Nephron (organoid): ENCODE results near the gene COMT.

Experiments used
- H3K27ac Mint-ChIP-seq, 3 experiments: 2 replicates each; pipeline ENCODE4 v1.8.0; 2020; ENCODE audit warnings: mixed read lengths in 3 of 3, mild to moderate bottlenecking in 2 of 3, moderate library complexity in 1 of 3
- H3K27me3 Mint-ChIP-seq: 2 replicates; pipeline ENCODE4 v1.8.0; 2021; ENCODE audit warnings: low read depth, mild to moderate bottlenecking, moderate library complexity, mixed read lengths
- H3K36me3 Mint-ChIP-seq: 2 replicates; pipeline ENCODE4 v1.8.0; 2020; ENCODE audit warnings: low read depth, mixed read lengths
- H3K4me1 Mint-ChIP-seq: 2 replicates; pipeline ENCODE4 v1.8.0; 2020; ENCODE audit warnings: mixed read lengths
- H3K4me3 Mint-ChIP-seq, 3 experiments: 2 replicates each; pipeline ENCODE4 v1.8.0; 2020; ENCODE audit warnings: mild to moderate bottlenecking in 3 of 3, mixed read lengths in 3 of 3, moderate library complexity in 2 of 3
- H3K9me3 Mint-ChIP-seq: 2 replicates; pipeline ENCODE4 v1.8.0; 2020; ENCODE audit warnings: mixed read lengths
- TF ChIP-seq, protein P1 (sequence below), 3 experiments: fragments of 200-600 bp; sonication (generic); IDR thresholded peaks; one replicate each; pipeline ENCODE4 v1.5.0; 2021; ENCODE audit warnings: antibody characterized with exemption in 3 of 3; ENCODE audit not compliant: unreplicated experiment in 3 of 3

Gene COMT

DNA sequence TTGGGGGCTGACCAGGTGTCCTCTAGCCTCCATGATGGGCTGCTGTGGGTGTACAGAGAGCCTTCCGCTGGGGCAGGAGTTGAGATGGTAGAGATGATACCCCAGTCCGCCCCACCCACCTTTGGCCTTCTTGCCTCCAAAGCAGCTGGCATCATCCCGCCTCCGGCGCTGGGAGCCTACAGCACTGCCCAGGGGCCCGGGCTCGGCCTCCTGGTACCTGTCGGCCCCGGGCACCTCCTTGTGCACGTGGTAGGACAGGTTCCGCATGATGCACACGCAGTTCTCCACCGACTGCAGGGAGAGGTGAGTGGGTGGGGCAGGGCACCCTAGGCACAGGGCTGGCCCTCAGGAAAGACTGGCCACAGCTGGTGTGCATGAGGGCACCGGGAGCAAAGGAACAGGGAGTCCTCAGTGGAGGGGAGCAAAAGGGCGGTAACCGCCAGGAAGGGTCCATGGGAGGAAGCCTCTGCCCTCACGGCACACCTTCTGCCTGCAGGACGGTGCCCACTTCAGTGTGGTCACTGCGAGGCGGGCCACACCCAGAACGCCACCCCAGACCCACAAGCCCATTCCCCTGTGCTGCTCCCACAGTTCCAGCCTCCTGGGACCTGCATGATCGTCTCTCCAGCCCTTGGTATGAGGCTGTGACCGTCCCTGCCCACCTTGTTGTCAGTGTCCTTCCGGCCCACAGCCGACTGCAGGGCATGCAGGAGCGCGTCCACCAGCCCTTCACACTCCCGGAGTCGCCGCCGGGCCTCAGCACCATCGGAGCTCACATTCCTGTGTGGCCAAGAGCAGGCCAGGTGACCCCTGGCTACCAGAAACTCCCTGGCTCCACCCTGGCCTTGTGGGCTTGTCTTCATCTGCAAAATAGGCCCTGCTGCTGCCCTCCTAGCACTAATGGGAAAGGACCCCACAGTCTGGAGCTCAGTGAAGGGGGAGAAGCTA lies 36.0 kb downstream of the COMT start:
- Mint-ChIP-seq H3K9me3 (no peaks in the 10 kb centered on the region), H3K4me1 (peaks cover 10% of the 10 kb centered on the region), H3K36me3 (no peaks in the 10 kb centered on the region), H3K4me3 (no peak overlapping the region), H3K27me3 (no peaks in the 10 kb centered on the region), H3K27ac (no peak overlapping the region)
- TF ChIP-seq, protein P1, sequence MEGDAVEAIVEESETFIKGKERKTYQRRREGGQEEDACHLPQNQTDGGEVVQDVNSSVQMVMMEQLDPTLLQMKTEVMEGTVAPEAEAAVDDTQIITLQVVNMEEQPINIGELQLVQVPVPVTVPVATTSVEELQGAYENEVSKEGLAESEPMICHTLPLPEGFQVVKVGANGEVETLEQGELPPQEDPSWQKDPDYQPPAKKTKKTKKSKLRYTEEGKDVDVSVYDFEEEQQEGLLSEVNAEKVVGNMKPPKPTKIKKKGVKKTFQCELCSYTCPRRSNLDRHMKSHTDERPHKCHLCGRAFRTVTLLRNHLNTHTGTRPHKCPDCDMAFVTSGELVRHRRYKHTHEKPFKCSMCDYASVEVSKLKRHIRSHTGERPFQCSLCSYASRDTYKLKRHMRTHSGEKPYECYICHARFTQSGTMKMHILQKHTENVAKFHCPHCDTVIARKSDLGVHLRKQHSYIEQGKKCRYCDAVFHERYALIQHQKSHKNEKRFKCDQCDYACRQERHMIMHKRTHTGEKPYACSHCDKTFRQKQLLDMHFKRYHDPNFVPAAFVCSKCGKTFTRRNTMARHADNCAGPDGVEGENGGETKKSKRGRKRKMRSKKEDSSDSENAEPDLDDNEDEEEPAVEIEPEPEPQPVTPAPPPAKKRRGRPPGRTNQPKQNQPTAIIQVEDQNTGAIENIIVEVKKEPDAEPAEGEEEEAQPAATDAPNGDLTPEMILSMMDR (IDR thresholded peaks at IDR 0.05; ENCODE audit: unreplicated experiment in 3 of 3), result no peak

DNA sequence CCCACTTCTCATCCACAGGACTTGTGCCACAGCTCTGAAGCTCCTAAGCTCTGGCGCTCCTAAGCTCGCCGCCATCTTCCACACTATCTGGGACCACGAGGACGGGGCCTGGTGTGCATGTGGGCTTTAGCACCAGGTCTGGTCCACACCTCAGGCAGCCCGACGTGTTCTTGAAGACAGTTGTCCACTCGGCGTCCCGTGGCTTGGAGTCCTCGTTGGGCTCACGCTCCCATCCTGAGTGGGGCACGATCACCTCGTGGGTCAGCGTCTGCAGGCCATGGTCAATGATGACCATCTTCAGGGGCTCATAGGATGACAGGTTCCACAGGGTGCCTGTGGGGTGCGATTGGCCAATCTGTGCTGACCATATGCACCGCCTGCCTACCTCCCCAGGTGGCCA lies 37.2 kb downstream of the COMT start:
- Mint-ChIP-seq H3K36me3 (no peaks in the 10 kb centered on the region), H3K27me3 (no peaks in the 10 kb centered on the region), H3K27ac (no peak overlapping the region), H3K4me3 (no peak overlapping the region), H3K9me3 (no peaks in the 10 kb centered on the region), H3K4me1 (peaks cover 12% of the 10 kb centered on the region)
- TF ChIP-seq, protein P1 (IDR thresholded peaks at IDR 0.05; ENCODE audit: unreplicated experiment in 3 of 3), result no peak

DNA sequence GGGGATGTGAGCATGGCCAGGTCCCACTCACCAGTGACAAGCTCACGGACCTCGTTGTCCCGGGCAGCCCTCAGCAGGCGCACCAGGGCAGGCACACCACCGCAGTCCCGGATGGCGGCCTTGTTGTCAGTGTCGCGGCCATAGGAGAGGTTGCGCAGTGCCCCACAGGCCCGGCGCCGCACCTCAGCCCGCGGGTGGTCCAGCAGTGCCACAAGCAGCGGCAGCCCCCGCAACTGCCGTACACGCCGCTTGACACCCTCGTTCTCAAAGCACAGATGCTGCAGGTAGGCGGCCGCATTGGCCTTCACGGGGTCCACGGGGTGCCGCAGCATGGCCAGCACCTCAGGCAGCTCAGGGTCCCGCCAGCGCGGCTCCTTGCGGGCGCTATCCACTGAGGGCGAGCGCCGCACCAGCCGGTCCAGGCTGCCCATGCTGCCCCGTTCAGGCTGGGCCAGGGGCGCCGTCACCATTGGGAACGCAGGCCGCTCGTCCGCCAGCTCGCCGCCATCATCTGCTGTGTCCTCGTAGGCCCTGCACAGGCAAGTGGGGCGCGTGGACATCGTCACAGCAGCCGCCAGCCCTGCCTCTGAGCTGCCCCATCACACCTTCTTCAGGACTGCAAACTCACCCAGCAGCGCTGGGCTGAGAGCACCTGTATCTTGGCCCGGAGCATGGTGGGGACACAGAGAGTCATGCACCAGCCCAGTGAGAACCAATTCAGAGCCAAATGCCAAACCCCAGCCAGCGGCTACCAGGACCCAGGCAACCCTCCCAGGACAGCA lies 38.3 kb downstream of the COMT start:
- Mint-ChIP-seq H3K36me3 (no peaks in the 10 kb centered on the region), H3K4me1 (peaks cover 12% of the 10 kb centered on the region), H3K27me3 (no peaks in the 10 kb centered on the region), H3K27ac (no peak overlapping the region), H3K9me3 (no peaks in the 10 kb centered on the region), H3K4me3 (no peak overlapping the region)
- TF ChIP-seq, protein P1 (IDR thresholded peaks at IDR 0.05; ENCODE audit: unreplicated experiment in 3 of 3), result no peak

DNA sequence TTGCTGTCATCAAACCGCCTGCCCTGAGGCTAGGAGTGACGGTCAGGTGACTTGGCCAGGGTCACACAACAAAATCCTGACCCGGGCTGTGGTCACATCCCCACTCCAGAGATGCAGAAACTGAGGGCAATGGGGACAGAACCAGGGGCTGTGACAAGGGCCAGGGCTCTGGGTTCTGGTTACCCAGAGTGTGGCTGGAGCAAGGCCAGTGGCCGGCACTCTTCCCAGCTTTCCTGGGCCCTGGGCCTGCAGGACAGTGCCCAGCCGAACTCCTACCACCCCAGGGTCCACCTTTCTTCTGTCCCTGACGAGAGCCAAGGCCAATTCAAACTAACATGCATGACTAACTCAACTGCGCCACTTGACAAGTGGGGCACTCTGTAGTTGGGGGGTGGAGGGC lies 39.2 kb downstream of the COMT start:
- Mint-ChIP-seq H3K9me3 (no peaks in the 10 kb centered on the region), H3K27ac (no peak overlapping the region), H3K27me3 (no peaks in the 10 kb centered on the region), H3K4me3 (no peak overlapping the region), H3K36me3 (no peaks in the 10 kb centered on the region), H3K4me1 (peaks cover 5% of the 10 kb centered on the region)
- TF ChIP-seq, protein P1 (IDR thresholded peaks at IDR 0.05; ENCODE audit: unreplicated experiment in 3 of 3), result no peak

DNA sequence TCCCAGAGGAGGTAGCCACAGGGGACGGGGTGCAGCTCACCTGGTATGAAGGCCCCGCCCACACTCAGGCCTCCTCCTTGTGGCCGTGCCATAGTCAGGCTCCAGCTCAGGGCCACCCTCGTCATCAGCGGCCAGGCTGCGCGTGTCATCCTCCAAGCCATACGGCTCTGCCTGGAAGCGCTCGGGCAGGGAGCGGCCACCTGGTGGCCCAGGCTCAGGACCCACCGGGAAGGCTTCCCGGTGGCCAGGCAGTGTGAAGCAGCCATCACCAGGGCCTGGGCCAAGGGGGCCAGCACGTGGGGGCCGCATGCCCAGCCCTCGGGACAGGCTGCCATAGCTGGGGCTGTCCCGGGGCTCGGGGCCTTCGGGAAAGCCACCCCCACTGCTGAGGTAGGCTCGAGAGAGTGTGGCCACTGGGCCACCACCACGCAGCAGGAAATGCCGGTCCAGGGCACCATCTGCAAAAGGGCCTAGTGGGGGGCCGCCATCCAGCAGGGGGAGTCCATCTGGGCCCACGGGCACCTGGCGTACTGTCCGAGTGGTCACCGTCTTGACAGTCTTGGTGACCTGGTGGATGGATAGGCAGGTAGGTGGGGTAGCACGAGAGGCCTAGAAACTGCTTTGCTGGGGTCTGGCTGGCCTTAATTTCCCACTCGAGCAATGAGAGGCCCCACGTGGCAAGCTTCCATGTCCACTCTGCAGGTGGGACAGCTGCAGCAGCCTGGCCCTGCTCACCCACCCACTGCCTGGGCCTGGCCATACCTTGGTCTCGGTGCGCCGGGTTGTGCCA lies 39.8 kb downstream of the COMT start:
- no peaks in the 10 kb centered on the region for H3K9me3 Mint-ChIP-seq
- H3K4me3 Mint-ChIP-seq, result no peak overlapping the region
- TF ChIP-seq, protein P1 (IDR thresholded peaks at IDR 0.05; ENCODE audit: unreplicated experiment in 3 of 3), result no peak

More for the DNA sequence above, 39.8 kb downstream of the COMT start:
- Mint-ChIP-seq H3K27me3 (no peaks in the 10 kb centered on the region), H3K27ac (no peak overlapping the region), H3K4me1 (peaks cover 8% of the 10 kb centered on the region), H3K36me3 (no peaks in the 10 kb centered on the region)
